Gastrocnemius medialis (tissue), 4 donors: ENCODE measurements around the gene SHLD1. TPM values are rescaled to one million over a fixed set of nuclear protein-coding genes. Genes with fewer than 3 reads are reported as not detected.

Experiments
- ATAC-seq, 2 donors: fragments of 150-250 bp; one replicate each; pipeline ENCODE4 v1.9.1; 2016
- DNase-seq, 2 donors: peaks; one replicate each; pipeline ENCODE4 v3.0.0-alpha.2; 2019
- H3K27ac ChIP-seq, 4 donors: fragments of 200-600 bp; sonication (generic); 1 replicate in 1 of 4; 2 replicates in 3 of 4; pipeline ENCODE4 v1.5.1; 2016 to 2018; ENCODE audit warnings: mild to moderate bottlenecking in 2 of 4, moderate library complexity in 1 of 4
- H3K27me3 ChIP-seq, 3 donors: fragments of 200-600 bp; sonication (generic) in 2 of 3; 1 replicate in 1 of 3; 2 replicates in 2 of 3; pipeline versions ENCODE4 v1.5.1 to v1.6.0; 2016 to 2019; ENCODE audit warnings: mild to moderate bottlenecking in 1 of 3, moderate library complexity in 1 of 3
- H3K36me3 ChIP-seq, 2 donors: fragments of 200-600 bp; sonication (generic) in 1 of 2; one replicate each; pipeline ENCODE4 v1.5.1; 2017 to 2018
- H3K4me1 ChIP-seq, 2 donors: fragments of 200-600 bp; sonication (generic) in 1 of 2; one replicate each; pipeline ENCODE4 v1.5.1; 2016 to 2017; ENCODE audit warnings: mild to moderate bottlenecking in 2 of 2
- H3K4me3 ChIP-seq, 4 donors: fragments of 200-600 bp; sonication (generic) in 3 of 4; 1 replicate in 1 of 4; 2 replicates in 3 of 4; pipeline ENCODE4 v1.5.1; 2016 to 2019; ENCODE audit warnings: mild to moderate bottlenecking in 2 of 4
- H3K9me3 ChIP-seq, 3 donors: fragments of 200-600 bp; sonication (generic) in 2 of 3; 1 replicate in 1 of 3; 2 replicates in 2 of 3; pipeline ENCODE4 v1.5.1; 2016 to 2019
- POLR2A ChIP-seq, 2 donors: fragments of 450-650 bp; IDR thresholded peaks; one replicate each; pipeline ENCODE4 v1.6.1; 2017; ENCODE audit warnings: antibody characterized with exemption in 2 of 2, mild to moderate bottlenecking in 2 of 2, moderate library complexity in 2 of 2
- in situ Hi-C, 4 donors: fragments of 200-750 bp; cut with MboI; loops; one replicate each; pipeline versions ENCODE4 v1.15.0 to v1.8.0; 2017; ENCODE audit warnings: low sequenced_read_pairs in 4 of 4
- intact Hi-C: fragments of 100-400 bp; cut with DNase I; formaldehyde crosslinking; loops from one replicate; pipeline ENCODE4 v1.15.1; 2023; ENCODE audit warnings: low total_unique reads
- total RNA-seq, 4 donors: library from RNA; depleted of rRNA; stranded (reverse); fragments of >200 nt; gene quantifications; one replicate each; pipeline versions ENCODE4 v1.1.0 to v1.2.3, GENCODE V29; 2016
- TF ChIP-seq, protein P1 (sequence below), 5 experiments: fragments of 450-650 bp in 3 of 5; fragments of 200-600 bp in 2 of 5; sonication (generic) in 2 of 5; IDR thresholded peaks in 4 of 5; conservative IDR thresholded peaks in 1 of 5; 1 replicate in 4 of 5; 2 replicates in 1 of 5; pipeline ENCODE4 v1.5.1; 2016 to 2019; ENCODE audit warnings: antibody characterized with exemption in 5 of 5, mild to moderate bottlenecking in 3 of 5, moderate library complexity in 3 of 5

SHLD1 gene
- total RNA-seq, 4 donors from 2014 or later = 5.4 to 7.1 (median 5.8) TPM

DNA sequence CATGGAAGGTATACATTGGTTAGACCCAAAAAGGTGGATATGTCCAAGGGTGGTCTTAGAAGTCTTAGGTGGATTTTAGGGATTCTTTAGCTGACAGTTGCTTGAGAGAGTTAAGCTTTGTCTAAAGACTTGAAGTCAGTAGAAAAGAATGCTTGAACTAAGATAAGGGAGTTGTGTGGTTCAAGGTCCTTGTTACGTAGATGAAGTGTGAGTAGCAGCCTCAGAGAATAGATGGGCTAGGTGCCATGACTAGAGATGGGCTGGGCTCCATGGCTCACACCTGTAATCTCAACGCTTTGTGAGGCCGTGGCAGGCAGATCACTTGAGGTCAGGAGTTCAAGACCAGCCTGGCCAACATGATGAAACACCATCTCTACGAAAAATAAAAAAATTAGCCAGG, 1.7 kb downstream of the SHLD1 start:
- Histone ChIP-seq H3K4me1 (peaks cover 10 to 12% of the 10 kb centered on the region in 2 donors), H3K27me3 (no peaks in the 10 kb centered on the region), H3K36me3 (no peaks in the 10 kb centered on the region), H3K4me3 (no peak overlapping the region), H3K9me3 (no peaks in the 10 kb centered on the region), H3K27ac (no peak overlapping the region)
- DNase-seq = no peak
- intact Hi-C loops = loop anchor here (2.0 to 5.0 kb wide), 2 partner anchors 35 to 199 kb away; partner anchors contain the start of genes MCM8 and TRMT6
- in situ Hi-C loops = no loop called here
- TF ChIP-seq, protein P1, sequence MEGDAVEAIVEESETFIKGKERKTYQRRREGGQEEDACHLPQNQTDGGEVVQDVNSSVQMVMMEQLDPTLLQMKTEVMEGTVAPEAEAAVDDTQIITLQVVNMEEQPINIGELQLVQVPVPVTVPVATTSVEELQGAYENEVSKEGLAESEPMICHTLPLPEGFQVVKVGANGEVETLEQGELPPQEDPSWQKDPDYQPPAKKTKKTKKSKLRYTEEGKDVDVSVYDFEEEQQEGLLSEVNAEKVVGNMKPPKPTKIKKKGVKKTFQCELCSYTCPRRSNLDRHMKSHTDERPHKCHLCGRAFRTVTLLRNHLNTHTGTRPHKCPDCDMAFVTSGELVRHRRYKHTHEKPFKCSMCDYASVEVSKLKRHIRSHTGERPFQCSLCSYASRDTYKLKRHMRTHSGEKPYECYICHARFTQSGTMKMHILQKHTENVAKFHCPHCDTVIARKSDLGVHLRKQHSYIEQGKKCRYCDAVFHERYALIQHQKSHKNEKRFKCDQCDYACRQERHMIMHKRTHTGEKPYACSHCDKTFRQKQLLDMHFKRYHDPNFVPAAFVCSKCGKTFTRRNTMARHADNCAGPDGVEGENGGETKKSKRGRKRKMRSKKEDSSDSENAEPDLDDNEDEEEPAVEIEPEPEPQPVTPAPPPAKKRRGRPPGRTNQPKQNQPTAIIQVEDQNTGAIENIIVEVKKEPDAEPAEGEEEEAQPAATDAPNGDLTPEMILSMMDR (IDR thresholded peaks at IDR 0.05 in 4 of 5, conservative IDR thresholded peaks at IDR 0.05 in 1 of 5) = no peak
- TF ChIP-seq POLR2A (IDR thresholded peaks at IDR 0.05) = no peak
- ATAC-seq = no peak

DNA sequence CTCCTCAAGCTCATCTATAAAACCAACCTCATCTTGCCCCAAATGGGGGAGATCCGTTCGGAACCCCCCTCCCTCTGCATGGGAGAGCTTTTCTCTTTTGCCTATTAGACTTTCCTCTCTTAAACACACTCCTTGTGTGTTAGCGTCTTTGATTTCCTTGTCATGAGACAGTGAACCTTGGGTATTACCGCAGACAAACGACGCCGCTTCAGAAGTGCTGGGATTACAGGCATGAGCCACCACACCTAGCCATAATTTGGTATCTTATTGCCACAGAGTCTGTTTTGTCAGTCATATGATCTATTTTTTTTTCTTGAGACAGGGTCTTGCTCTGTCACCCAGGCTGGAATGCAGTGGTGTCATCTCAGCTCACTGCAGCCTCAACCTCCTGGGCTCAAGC, 3.6 kb downstream of the SHLD1 start:
- no peaks in the 10 kb centered on the region for H3K9me3 ChIP-seq
- no peak overlapping the region for H3K27ac ChIP-seq
- intact Hi-C loops = loop anchor here (5.0 kb wide), 1 partner anchor 37 kb away; no protein-coding TSS in a partner anchor
- H3K27me3 ChIP-seq = no peaks in the 10 kb centered on the region
- DNase-seq (no peak), ATAC-seq (no peak)
- H3K36me3 ChIP-seq = no peaks in the 10 kb centered on the region
- H3K4me1 ChIP-seq = peaks cover 10 to 12% of the 10 kb centered on the region in 2 donors
- in situ Hi-C loops = no loop called here
- no peak overlapping the region for H3K4me3 ChIP-seq
- TF ChIP-seq, protein P1 (IDR thresholded peaks at IDR 0.05 in 4 of 5, conservative IDR thresholded peaks at IDR 0.05 in 1 of 5) = no peak
- TF ChIP-seq POLR2A (IDR thresholded peaks at IDR 0.05) = no peak

DNA sequence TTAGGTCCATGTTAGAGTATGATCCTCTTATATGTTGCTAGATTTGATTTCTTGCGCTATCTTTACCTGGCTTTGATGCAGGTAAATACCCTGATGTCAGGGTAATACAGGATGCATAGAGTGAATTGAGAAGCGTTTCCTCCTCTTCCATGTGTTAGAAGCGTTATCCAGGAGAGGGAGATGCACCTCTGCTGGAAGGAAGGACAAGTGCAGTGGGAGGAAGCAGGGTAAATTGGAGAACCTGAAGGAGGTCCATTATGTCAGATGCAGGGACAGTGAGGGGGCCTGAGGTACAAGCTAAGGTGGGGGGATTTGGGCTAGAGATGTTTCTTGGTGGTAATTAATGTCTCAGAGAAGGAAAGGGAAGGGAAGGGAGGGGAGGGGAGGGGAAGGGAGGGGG, 7.7 kb downstream of the SHLD1 start:
- Histone ChIP-seq H3K27ac (no peak overlapping the region), H3K4me1 (no peaks in the 10 kb centered on the region), H3K9me3 (no peaks in the 10 kb centered on the region), H3K4me3 (no peak overlapping the region), H3K27me3 (no peaks in the 10 kb centered on the region), H3K36me3 (peaks cover 0 to 15% of the 10 kb centered on the region in 2 donors)
- in situ Hi-C loops = no loop called here
- ATAC-seq (no peak), DNase-seq (no peak)
- no peak for TF ChIP-seq POLR2A (IDR thresholded peaks at IDR 0.05)
- TF ChIP-seq, protein P1 (IDR thresholded peaks at IDR 0.05 in 4 of 5, conservative IDR thresholded peaks at IDR 0.05 in 1 of 5) = no peak
- intact Hi-C loops = no loop called here

DNA sequence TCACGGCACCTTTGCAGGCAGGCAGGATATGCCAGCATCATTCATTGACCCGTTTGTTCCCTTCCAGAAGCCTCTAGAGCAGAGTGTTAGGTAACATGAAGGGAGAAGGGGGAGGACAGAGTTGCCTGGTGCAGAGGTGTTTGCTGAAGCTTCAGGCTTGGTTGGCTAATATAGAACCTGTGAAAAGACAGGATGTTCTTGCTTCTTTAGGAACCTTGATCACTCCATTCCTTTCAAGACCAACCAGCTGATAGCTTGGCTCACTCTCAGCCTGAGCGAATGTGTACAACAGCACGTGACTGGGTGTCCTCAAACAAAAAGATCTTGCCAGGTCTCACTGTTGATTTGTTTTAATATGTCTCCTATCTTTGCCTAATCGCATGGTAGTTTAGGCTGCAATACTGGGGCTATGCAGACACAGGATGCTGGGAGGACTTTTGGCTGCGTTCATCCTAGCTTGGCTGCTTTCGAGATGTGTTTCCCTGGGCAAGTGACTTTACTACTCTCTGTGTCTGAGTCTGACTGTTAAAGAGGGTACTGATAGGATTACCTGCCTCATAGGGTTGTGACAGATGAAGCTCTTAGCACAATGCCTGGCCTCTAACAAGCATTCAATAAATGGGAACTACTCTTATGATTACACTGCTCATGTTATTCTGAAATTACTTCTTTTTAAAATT, 16.0 kb downstream of the SHLD1 start:
- TF ChIP-seq POLR2A (IDR thresholded peaks at IDR 0.05) = peak in 1 of 2 donors; percentile 41
- TF ChIP-seq, protein P1 (IDR thresholded peaks at IDR 0.05 in 4 of 5, conservative IDR thresholded peaks at IDR 0.05 in 1 of 5) = no peak
- no peaks in the 10 kb centered on the region for H3K9me3 ChIP-seq
- ATAC-seq (peak; percentile 89 to 95), DNase-seq (peak; percentile 83 to 91)
- H3K4me1 ChIP-seq = peaks cover 11 to 28% of the 10 kb centered on the region in 2 donors
- intact Hi-C loops (loop anchor here (1.0 to 5.0 kb wide), 3 partner anchors 13 to 121 kb away; no protein-coding TSS in a partner anchor), in situ Hi-C loops (loop anchor here in 1 of 4 donors (5.0 kb wide), 1 partner anchor 121 kb away; no protein-coding TSS in a partner anchor)
- H3K4me3 ChIP-seq = no peak overlapping the region
- peak overlapping the region; percentile 89 to 92 (median 90) for H3K27ac ChIP-seq
- H3K36me3 ChIP-seq = no peaks in the 10 kb centered on the region
- no peaks in the 10 kb centered on the region for H3K27me3 ChIP-seq
